Measurements from ENCODE around the gene MAPKAP1. TPM values are rescaled to one million over a fixed set of nuclear protein-coding genes. Genes with fewer than 3 reads are reported as not detected.

Gene MAPKAP1
- total and polyA plus RNA-seq, 2 of the 13 experiments (the other 11 are each of a cell fraction or from before 2014, with no cell fraction given) = 45.0 to 64.3 TPM

DNA sequence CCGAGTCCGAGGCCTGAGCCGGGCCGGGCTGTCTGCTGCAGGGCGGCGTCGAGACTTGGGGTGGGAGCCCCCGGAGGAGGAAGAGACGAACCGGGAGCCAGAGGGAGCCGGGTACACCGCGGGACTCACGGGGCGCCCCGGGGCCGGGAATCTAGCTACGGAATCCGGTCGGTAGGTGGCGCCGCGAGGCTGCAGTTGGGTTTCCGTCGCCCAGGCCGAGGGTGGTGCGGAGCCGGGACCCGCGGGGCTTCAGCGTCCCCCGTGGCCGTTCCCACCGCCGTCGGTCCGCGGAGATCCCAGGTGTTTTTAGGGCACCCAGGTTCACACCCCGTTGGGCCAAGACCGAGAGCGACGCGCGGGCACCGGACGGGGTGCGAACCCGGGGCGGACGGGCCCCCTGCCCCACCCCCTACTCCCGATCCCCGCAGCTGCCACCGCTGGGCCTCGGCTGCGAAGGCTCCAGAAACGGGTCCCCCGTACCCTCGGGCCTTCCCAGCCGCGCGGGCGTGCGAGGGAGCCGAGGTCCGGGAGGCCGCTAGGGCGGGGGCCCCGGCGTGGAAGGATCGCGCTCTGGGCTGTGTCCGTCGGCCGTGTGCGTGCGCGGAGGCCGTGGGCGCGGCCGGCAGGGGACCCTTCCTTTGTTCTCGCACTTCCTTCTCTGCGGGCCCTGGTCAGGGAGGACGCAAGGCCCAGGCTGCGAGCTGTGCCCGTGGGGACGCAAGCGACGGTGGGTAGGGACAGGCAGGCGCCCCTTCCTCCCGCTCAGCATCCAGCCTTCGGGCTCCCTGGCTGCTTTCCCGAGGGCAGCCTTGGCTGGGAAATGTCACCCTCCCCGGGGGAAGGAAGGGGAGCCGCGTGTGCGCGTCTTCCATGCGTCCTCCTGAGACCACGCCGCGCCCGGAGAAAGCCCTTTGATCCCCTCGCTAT is 298.8 kb downstream of the MAPKAP1 start (continued):
- no peak for TF ChIP-seq RFX5 (IDR thresholded peaks at IDR 0.05; ENCODE audit: low read depth, low read length)
- TF ChIP-seq ZNF879 (CRISPR knock-in tag; IDR thresholded peaks at IDR 0.05) = no peak
- no peak for TF ChIP-seq MXI1 (IDR thresholded peaks at IDR 0.05; ENCODE audit: borderline replicate concordance, low read depth, low read length)
- TF ChIP-seq ZKSCAN5 (CRISPR knock-in tag; IDR thresholded peaks at IDR 0.05) = no peak
- TF ChIP-seq FOSL2 (CRISPR knock-in tag; IDR thresholded peaks at IDR 0.05) = no peak
- TF ChIP-seq SRSF9 (IDR thresholded peaks at IDR 0.05; ENCODE audit: borderline replicate concordance, insufficient read depth, low read depth, low read length, poor library complexity, severe bottlenecking) = no peak
- no peak for TF ChIP-seq TAF1 (CRISPR knock-in tag; IDR thresholded peaks at IDR 0.05)
- TF ChIP-seq REL (CRISPR knock-in tag; conservative IDR thresholded peaks at IDR 0.05) = no peak
- TF ChIP-seq, protein P1, sequence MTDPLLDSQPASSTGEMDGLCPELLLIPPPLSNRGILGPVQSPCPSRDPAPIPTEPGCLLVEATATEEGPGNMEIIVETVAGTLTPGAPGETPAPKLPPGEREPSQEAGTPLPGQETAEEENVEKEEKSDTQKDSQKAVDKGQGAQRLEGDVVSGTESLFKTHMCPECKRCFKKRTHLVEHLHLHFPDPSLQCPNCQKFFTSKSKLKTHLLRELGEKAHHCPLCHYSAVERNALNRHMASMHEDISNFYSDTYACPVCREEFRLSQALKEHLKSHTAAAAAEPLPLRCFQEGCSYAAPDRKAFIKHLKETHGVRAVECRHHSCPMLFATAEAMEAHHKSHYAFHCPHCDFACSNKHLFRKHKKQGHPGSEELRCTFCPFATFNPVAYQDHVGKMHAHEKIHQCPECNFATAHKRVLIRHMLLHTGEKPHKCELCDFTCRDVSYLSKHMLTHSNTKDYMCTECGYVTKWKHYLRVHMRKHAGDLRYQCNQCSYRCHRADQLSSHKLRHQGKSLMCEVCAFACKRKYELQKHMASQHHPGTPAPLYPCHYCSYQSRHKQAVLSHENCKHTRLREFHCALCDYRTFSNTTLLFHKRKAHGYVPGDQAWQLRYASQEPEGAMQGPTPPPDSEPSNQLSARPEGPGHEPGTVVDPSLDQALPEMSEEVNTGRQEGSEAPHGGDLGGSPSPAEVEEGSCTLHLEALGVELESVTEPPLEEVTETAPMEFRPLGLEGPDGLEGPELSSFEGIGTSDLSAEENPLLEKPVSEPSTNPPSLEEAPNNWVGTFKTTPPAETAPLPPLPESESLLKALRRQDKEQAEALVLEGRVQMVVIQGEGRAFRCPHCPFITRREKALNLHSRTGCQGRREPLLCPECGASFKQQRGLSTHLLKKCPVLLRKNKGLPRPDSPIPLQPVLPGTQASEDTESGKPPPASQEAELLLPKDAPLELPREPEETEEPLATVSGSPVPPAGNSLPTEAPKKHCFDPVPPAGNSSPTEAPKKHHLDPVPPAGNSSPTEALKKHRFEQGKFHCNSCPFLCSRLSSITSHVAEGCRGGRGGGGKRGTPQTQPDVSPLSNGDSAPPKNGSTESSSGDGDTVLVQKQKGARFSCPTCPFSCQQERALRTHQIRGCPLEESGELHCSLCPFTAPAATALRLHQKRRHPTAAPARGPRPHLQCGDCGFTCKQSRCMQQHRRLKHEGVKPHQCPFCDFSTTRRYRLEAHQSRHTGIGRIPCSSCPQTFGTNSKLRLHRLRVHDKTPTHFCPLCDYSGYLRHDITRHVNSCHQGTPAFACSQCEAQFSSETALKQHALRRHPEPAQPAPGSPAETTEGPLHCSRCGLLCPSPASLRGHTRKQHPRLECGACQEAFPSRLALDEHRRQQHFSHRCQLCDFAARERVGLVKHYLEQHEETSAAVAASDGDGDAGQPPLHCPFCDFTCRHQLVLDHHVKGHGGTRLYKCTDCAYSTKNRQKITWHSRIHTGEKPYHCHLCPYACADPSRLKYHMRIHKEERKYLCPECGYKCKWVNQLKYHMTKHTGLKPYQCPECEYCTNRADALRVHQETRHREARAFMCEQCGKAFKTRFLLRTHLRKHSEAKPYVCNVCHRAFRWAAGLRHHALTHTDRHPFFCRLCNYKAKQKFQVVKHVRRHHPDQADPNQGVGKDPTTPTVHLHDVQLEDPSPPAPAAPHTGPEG (CRISPR knock-in tag; IDR thresholded peaks at IDR 0.05) = no peak
- TF ChIP-seq SNAI1 (CRISPR knock-in tag; IDR thresholded peaks at IDR 0.05; ENCODE audit: borderline replicate concordance) = no peak
- TF ChIP-seq, protein P2, sequence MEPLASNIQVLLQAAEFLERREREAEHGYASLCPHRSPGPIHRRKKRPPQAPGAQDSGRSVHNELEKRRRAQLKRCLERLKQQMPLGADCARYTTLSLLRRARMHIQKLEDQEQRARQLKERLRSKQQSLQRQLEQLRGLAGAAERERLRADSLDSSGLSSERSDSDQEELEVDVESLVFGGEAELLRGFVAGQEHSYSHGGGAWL (CRISPR knock-in tag; IDR thresholded peaks at IDR 0.05) = no peak
- no peak for TF ChIP-seq ZNF773 (CRISPR knock-in tag; IDR thresholded peaks at IDR 0.05; ENCODE audit: borderline replicate concordance)
- TF ChIP-seq, protein P3, sequence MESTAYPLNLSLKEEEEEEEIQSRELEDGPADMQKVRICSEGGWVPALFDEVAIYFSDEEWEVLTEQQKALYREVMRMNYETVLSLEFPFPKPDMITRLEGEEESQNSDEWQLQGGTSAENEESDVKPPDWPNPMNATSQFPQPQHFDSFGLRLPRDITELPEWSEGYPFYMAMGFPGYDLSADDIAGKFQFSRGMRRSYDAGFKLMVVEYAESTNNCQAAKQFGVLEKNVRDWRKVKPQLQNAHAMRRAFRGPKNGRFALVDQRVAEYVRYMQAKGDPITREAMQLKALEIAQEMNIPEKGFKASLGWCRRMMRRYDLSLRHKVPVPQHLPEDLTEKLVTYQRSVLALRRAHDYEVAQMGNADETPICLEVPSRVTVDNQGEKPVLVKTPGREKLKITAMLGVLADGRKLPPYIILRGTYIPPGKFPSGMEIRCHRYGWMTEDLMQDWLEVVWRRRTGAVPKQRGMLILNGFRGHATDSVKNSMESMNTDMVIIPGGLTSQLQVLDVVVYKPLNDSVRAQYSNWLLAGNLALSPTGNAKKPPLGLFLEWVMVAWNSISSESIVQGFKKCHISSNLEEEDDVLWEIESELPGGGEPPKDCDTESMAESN (CRISPR knock-in tag; conservative IDR thresholded peaks at IDR 0.05) = no peak; the same call in 1 of the 2 replicates
- TF ChIP-seq ZSCAN29 (CRISPR knock-in tag; conservative IDR thresholded peaks at IDR 0.05) = no peak
- TF ChIP-seq ZNF577 (CRISPR knock-in tag; IDR thresholded peaks at IDR 0.05; ENCODE audit: borderline replicate concordance, low read depth) = no peak
- peak; percentile 53; the same call in 1 of the 2 replicates for TF ChIP-seq PHF8 (CRISPR knock-in tag; IDR thresholded peaks at IDR 0.05)
- TF ChIP-seq XBP1 (CRISPR knock-in tag; IDR thresholded peaks at IDR 0.05) = no peak
- 0 out of 2 replicates have a peak, but pooled peaks have one; percentile 35 for TF ChIP-seq ZMYM4 (CRISPR knock-in tag; IDR thresholded peaks at IDR 0.05)
- TF ChIP-seq HMG20A (CRISPR knock-in tag; IDR thresholded peaks at IDR 0.05; ENCODE audit: borderline replicate concordance) = no peak
- TF ChIP-seq KLF12 (CRISPR knock-in tag; IDR thresholded peaks at IDR 0.05; ENCODE audit: borderline replicate concordance) = no peak
- peak; percentile 60 for TF ChIP-seq TEAD3 (CRISPR knock-in tag; optimal IDR thresholded peaks at IDR 0.05; ENCODE audit: borderline replicate concordance)

All from HepG2 (cell line).